GM12873 (cell line): ENCODE measurements around the gene COL10A1.

Source experiments
- TF ChIP-seq, protein P1 (sequence below): IDR thresholded peaks from 2 replicates; pipeline ENCODE4 v1.5.1; 2012; ENCODE audit warnings: low read depth, mild to moderate bottlenecking, moderate library complexity, low read length, control low read depth; ENCODE audit not compliant: insufficient read depth; ENCODE audit errors: missing control alignments

The COL10A1 gene

DNA sequence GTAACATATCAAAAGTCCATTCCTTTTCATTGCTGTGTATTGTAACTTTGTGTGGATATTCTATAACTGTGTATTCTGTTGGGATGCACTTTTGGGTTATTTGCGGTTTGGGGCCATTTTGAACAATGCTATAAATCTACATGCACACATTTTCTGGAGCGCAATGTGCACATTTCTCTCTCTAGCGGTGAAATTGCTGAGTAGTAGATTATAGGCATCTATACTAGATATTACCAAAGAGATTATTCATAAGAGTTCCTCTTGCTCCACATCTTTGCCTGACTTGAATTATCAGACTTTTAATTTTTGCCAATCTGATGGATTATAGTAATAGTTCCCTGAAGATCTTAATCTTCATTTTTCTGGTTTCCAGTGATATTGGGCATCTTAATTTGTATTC is 47.0 kb downstream of the COL10A1 start:
- TF ChIP-seq, protein P1, sequence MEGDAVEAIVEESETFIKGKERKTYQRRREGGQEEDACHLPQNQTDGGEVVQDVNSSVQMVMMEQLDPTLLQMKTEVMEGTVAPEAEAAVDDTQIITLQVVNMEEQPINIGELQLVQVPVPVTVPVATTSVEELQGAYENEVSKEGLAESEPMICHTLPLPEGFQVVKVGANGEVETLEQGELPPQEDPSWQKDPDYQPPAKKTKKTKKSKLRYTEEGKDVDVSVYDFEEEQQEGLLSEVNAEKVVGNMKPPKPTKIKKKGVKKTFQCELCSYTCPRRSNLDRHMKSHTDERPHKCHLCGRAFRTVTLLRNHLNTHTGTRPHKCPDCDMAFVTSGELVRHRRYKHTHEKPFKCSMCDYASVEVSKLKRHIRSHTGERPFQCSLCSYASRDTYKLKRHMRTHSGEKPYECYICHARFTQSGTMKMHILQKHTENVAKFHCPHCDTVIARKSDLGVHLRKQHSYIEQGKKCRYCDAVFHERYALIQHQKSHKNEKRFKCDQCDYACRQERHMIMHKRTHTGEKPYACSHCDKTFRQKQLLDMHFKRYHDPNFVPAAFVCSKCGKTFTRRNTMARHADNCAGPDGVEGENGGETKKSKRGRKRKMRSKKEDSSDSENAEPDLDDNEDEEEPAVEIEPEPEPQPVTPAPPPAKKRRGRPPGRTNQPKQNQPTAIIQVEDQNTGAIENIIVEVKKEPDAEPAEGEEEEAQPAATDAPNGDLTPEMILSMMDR, result no peak

DNA sequence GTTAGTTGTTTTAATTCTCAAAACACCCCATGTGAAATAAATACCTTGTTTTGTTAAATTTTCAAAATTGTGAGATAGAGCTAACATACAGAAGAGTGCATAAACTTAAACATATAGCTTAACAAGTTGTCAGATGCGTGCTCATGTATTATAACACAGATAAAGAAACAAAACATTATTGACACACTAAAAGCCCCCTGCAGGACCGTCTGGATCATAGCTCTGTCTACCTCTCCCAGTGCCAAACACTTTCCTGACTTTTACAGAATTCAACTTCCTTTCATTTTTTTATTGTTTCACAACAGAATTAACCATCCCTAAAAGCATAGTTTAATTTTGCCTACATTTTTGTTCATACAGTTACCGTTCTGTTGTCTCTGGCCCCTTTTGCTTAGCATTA is 47.4 kb downstream of the COL10A1 start:
- TF ChIP-seq, protein P1, result no peak

DNA sequence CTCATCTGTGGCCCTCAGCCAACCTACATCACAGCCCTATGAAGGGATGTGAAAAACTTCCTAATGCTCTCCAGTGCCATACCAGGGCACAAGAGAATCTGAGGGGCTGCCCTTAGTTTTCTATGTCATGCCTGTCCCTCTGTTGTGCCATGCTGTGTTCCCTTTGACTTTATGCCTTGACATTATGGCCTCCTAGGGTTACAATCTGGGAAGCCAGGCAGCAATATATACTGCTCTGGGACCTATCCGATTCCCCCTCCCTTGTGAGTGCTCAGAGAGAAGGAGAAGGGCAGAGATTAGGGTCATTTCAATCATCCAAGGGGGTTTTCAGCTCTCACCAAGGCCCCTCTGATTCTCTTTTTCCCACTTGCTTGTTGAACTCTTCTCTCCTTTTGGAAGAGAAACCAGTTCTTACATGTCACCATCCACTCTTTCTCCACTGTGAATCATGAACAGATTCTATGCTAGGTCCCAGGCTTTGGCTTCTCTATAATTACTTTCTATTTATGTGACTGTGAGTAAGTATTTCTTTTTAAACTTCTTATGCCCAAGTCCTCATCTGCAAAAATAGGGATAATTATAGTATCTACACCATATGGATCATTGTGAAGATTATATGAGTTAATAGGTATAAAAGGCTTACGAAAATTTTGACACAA is 51.1 kb downstream of the COL10A1 start:
- TF ChIP-seq, protein P1, result no peak

GRCh38 chr6:116073765-116074440 is 52.0 kb downstream of the COL10A1 start:
- TF ChIP-seq, protein P1, result no peak

- TF ChIP-seq, protein P1, result no peak
Measured at GRCh38 chr6:116072368-116072767, 53.6 kb downstream of the COL10A1 start.

- TF ChIP-seq, protein P1, result no peak
Measured at GRCh38 chr6:116070616-116071389, 55.1 kb downstream of the COL10A1 start.

DNA sequence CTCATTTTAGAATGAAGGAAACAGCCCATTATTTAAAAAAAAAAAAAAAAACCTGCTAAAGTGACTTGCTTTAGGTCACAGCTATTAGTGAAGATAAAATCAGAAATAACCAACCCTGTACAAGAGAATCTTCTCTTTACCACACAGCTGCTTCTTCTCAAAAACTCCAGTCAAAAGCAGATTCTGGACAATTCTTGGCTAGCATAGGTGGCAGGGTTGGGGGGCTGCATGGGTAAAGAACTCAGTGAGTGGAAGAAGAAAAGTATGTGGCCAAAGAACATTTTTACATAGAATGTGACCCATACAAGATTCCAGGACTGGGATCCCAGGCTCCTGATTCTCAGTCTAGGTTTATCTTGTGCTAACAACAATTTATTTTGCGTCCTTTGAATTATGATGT is 55.8 kb downstream of the COL10A1 start:
- TF ChIP-seq, protein P1, result no peak
